Renal pelvis (tissue), 12 donors: ENCODE measurements around the gene STEAP2. TPM values are rescaled to one million over a fixed set of nuclear protein-coding genes. Genes with fewer than 3 reads are reported as not detected.
A peak's percentile ranks its signal among the peaks of the same experiment; 100 is the strongest.
"Not testable (repeated sequence)": the region's sequence is repeated elsewhere in the genome, so short reads cannot be mapped to it uniquely, and the experiment has no call there.

Source experiments
- DNase-seq: peaks from one replicate; pipeline ENCODE4 v3.0.0-alpha.2; 2013
- long read RNA-seq, 16 experiments: transcript quantifications; one replicate each; lab custom pipeline, GENCODE V29; 2026
- polyA plus RNA-seq, 3 donors: library from polyadenylated mRNA; unstranded; fragments of 120-200 nt; gene quantifications; one replicate each; pipeline ENCODE4 v1.2.1, GENCODE V29; 2013; ENCODE audit not compliant: insufficient read length in 3 of 3

Gene STEAP2
- 10 to 100 TPM; 11.3 to 18.9 (median 15.5) TPM for polyA plus RNA-seq
- long read RNA-seq, donor 1, full-length matches to known transcripts = 3 of 3 reads
- long read RNA-seq, donor 1, partial matches to known transcripts = 0 of 3 reads
- long read RNA-seq, donor 1, other reads (novel, unspliced or antisense) = 0 of 3 reads
- long read RNA-seq, donor 2, full-length matches to known transcripts = 1 of 1 reads
- long read RNA-seq, donor 2, partial matches to known transcripts = 0 of 1 reads
- long read RNA-seq, donor 2, other reads (novel, unspliced or antisense) = 0 of 1 reads
- long read RNA-seq, donor 3 = 0 reads
- long read RNA-seq, donor 4 = 0 reads
- long read RNA-seq, donor 5 = 0 reads
- long read RNA-seq, donor 6, full-length matches to known transcripts = 3 of 3 reads
- long read RNA-seq, donor 6, partial matches to known transcripts = 0 of 3 reads
- long read RNA-seq, donor 6, other reads (novel, unspliced or antisense) = 0 of 3 reads
- long read RNA-seq, donor 7, full-length matches to known transcripts = 1 of 34 reads
- long read RNA-seq, donor 7, partial matches to known transcripts = 33 of 34 reads
- long read RNA-seq, donor 7, other reads (novel, unspliced or antisense) = 0 of 34 reads
- long read RNA-seq, donor 8 = 0 reads
- long read RNA-seq, donor 9 = 0 reads
- long read RNA-seq, donor 10, full-length matches to known transcripts = 1 of 1 reads
- long read RNA-seq, donor 10, partial matches to known transcripts = 0 of 1 reads
- long read RNA-seq, donor 10, other reads (novel, unspliced or antisense) = 0 of 1 reads
- long read RNA-seq, donor 11, full-length matches to known transcripts = 2 of 2 reads
- long read RNA-seq, donor 11, partial matches to known transcripts = 0 of 2 reads
- long read RNA-seq, donor 11, other reads (novel, unspliced or antisense) = 0 of 2 reads
- long read RNA-seq, donor 12, full-length matches to known transcripts = 2 of 2 reads
- long read RNA-seq, donor 12, partial matches to known transcripts = 0 of 2 reads
- long read RNA-seq, donor 12, other reads (novel, unspliced or antisense) = 0 of 2 reads
- long read RNA-seq, donor 13 = 0 reads
- long read RNA-seq, donor 14, full-length matches to known transcripts = 2 of 2 reads
- long read RNA-seq, donor 14, partial matches to known transcripts = 0 of 2 reads
- long read RNA-seq, donor 14, other reads (novel, unspliced or antisense) = 0 of 2 reads
- long read RNA-seq, donor 15, full-length matches to known transcripts = 1 of 1 reads
- long read RNA-seq, donor 15, partial matches to known transcripts = 0 of 1 reads
- long read RNA-seq, donor 15, other reads (novel, unspliced or antisense) = 0 of 1 reads
- long read RNA-seq, donor 16, full-length matches to known transcripts = 2 of 2 reads
- long read RNA-seq, donor 16, partial matches to known transcripts = 0 of 2 reads
- long read RNA-seq, donor 16, other reads (novel, unspliced or antisense) = 0 of 2 reads

DNA sequence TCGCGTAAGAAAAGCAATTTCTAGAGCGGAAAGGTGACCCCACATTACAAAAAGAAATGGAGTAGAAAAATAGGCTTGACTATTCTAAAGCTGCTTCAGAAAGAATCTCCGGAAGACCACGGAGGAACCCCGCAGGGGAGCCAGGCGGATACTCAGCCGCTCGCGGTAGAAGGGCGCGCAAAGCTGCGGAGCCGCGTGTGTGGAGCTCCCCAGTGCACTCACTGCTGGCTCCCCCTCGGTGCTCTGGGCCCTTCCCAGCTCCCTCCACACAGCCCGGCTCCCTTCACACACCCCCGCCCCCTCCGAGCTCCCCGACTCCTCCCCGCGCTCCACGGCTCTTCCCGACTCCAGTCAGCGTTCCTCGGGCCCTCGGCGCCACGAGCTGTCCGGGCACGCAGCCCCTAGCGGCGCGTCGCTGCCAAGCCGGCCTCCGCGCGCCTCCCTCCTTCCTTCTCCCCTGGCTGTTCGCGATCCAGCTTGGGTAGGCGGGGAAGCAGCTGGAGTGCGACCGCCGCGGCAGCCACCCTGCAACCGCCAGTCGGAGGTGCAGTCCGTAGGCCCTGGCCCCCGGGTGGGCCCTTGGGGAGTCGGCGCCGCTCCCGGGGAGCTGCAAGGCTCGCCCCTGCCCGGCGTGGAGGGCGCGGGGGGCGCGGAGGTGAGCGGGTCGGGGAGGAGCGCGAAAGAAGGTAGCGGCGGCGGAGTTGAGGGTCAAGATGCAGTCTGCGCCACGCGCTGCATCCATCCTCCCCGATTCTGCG is at the start of gene STEAP2:
Gene STEAP2, plus strand, starts transcription at position 350 of the 758 bp plus-strand sequence. CDS start 13,343 bp downstream, outside the sequence.
- DNase-seq = peak; percentile 90

- no peak for DNase-seq
These were observed 48.0 kb upstream of the STEAP2 start for GRCh38 chr7:90163534-90163933.

- DNase-seq = no peak
These were observed 45.8 kb upstream of the STEAP2 start for GRCh38 chr7:90165724-90166123.

GRCh38 chr7:90166153-90166552 is 45.4 kb upstream of the STEAP2 start:
- DNase-seq = no peak

- DNase-seq = no peak
These were observed 44.2 kb upstream of the STEAP2 start for GRCh38 chr7:90167361-90167760.

DNA sequence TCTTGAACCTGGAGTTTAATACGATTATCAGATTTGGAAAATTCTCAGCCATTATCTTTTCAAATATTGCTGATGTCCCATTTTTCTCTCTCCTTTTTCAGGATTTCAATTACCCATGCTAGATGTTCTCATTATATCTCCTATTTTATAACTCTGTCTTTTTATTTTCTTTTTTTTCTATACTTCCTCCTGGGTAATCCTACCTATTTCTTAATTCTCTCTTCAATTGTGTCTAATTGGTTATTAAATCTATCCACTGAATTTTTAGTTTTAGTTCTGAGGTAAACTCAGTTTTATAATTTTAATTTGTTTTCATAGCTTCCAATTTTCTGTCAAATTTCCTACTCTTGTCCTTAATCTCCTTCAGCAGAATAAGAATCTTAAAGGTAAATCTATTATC is 41.6 kb upstream of the STEAP2 start:
- no peak for DNase-seq

GRCh38 chr7:90172121-90172520 is 39.4 kb upstream of the STEAP2 start:
- no peak for DNase-seq

DNA sequence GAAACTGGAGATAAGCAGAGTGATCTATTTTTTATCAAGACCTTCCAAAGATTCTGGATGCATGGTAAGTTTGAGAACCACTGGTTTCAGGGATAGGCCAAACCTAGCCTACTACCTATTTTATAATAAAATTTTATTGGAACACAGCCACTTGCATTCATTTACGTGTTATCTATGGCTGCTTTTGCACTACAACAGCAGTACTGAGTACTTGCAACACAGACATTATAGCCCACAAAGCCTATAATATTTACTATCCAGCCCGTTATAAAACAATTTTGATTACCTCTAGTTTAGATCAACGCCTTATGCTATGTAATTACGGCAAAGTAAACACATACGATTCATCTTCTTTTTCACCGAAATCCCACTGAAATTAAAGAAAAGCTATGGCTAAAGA is 38.9 kb upstream of the STEAP2 start:
- no peak for DNase-seq

DNA sequence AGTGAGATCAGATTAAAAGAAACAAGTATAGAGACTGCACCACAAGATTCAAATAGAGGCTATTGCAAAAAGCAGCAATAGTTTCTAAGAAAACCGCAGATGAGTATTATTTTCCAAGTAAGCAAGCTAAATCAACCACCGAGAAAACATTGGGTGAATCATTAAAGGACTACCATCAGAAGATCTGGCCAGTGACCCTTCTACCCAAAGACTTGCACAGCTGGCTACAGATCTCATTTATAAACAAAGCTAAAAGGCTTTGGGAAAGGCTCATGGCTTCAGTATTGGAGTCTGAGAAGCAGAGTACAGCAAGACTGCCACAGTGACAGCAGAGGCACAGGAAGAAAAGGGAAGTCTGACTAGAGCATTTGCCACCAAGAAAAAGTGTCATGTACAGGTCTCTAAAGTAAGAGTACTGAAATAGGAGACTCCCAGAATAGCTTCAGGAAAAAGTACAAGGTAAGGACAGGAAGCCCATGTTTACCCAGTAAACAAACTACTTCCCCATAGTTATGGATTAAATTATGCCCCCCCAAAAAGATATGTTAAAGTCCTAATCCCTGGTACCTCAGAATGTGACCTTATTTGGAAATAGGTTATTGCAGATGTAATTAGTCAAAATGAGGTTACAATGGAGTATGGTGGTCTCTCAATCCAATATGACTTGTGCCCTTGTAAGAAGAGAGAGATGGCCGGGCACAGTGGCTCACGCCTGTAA is 38.3 kb upstream of the STEAP2 start:
- DNase-seq = no peak

DNA sequence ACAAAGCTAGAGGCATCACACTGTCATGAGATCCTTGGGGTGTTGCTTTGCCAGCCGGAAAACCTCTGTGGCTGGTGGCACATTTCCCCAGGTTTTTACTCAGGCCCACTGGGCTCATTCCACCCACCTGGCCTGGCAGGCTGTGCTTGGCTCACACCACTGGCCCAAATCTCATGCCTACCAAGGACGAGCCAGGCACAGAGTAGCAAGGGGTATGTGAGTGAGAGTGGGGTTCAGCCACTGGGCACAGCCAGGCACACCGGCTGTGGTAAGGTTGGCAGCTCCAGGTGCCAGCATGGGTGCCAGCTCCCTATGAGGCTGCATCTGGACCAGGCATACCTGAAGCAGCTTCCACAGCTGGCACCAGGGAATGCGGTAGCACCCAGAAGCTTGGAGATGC is 35.9 kb upstream of the STEAP2 start:
- no peak for DNase-seq

GRCh38 chr7:90176195-90176594 is 35.3 kb upstream of the STEAP2 start:
- DNase-seq = no peak

- DNase-seq = no peak
These were observed 33.4 kb upstream of the STEAP2 start for GRCh38 chr7:90178166-90178565.

DNA sequence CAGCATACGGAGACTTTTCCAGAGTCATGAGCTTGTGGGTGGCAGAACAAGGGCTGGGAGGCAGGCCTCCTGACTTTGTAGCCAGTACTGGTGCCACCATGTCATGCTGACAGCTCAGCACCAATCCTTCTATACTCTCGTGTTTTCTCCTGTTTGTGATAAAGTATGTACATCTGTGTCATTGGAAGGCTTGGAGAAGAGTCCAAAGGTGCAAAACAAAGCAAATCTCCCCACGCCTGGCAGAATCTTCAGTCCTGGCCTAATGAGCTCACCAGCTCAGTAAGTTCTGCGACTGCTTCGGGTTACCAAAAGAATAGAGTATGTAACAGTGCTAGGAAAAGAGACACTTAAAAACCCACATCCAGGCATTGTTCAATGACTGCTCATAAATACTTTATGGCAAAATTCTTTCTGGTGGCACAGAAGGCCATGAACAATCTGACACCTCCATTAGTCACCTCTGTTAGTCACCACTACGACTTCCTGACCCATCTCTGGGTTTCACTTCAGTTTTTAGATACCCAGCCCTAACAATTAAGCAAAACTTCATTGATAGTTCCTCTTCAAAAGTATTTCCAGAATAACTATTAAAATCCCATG is 32.8 kb upstream of the STEAP2 start:
- no peak for DNase-seq

DNA sequence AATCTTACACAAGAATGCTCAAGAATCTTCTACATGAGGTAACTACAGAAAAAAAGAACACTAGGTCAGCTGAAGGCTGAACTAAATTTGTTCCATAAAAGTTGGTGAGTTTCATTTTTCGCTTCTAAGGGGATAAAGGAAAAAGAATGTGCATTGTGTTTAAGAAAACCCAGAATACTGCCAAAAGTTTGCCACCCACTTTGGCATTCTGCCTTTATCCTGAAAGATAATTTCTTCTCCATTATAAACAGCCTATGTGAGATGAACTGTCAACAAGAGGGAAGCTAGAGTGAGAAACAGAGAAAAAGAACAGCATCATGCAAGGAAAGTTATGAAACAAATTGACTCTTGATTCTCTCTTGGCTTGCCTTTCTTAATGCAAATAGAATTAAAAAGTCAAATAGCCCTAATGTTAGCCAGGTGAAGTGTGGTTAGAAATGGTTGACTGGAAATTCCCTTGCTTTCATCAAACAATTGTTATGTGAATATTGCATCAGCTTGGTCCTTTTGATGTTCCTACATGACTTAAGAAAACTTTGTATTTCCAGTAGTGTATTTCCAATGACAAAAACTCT is 31.4 kb upstream of the STEAP2 start:
- no peak for DNase-seq

- no peak for DNase-seq
These were observed 30.9 kb upstream of the STEAP2 start for GRCh38 chr7:90180649-90181048.

DNA sequence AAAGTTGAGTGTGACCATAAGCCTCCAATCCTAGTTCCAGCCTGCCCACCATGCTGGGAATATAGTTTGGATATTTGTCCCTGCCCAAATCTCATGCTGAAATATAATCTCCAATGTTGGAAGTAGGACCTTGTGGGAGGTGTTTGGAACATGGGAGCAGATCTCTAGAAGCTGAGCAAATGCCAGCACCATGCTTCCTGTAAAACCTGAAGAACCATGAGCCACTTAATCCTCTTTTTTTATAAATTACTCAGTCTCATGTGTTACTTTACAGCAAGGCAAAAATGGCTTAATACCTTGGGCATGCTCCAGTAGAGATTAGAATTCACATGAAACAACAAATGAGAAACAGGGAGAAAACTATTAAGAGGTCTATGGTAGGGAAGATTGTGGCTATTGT is 30.1 kb upstream of the STEAP2 start:
- DNase-seq = no peak

DNA sequence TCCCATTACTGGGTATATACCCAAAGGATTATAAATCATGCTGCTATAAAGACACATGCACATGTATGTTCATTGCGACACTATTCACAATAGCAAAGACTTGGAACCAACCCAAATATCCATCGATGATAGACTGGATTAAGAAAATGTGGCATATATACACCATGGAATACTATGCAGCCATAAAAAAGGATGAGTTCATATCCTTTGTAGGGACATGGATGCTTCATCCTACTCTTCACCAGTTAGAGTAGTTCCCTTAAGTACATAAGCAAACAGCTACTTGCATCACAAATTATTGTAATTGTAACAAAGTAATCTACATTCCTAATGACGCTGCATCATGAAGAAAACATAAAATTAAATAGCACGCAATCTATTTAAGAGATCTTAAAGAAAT is 25.2 kb upstream of the STEAP2 start:
- DNase-seq = not testable (repeated sequence)

DNA sequence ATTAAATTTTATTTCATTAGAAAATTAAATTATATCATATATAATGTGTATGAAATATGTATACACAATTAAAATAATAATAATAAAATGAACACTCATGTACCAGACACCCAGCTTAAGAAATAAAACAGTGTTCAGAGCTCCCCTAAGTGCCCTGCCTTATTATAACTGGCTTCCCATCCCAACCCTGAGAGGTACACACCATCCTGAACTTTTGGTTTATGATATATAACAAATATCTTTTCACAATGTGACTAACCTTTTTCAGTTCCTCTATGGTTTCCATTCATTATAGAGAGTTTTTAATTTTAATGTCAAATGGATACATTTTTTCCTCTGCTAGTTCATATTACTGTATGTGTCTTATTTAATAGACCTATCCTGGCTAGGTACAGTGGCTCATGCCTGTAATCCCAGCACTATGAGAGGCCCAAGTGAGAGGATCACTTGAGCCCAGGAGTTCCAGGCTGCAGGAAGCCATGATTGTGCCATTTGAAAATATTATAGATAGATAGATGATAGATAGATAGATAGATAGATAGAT is 24.0 kb upstream of the STEAP2 start:
- no peak for DNase-seq

DNA sequence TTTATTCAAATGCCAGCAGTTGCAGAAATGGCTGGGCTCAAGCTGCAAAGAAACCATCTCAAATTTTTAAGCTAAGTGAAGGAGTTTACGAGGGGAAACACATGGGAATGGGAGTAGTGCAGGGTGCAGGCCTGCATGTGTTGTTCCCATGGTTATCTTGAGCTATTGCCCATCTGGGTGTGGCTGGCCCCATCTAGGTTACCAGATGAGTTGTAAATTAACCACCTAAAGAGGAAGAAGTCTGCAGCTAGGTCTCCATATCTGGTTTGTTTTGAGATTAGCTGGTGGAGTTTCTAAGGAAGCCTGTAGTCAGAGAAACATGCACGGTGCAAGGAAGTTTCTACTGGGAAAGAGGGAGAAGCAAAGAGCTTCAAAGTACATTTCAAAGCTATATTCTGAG is 23.3 kb upstream of the STEAP2 start:
- DNase-seq = no peak
